ENCODE results near the gene PRKCH. TPM values are rescaled to one million over a fixed set of nuclear protein-coding genes. Genes with fewer than 3 reads are reported as not detected.

Gene PRKCH
- total RNA-seq, 1 donor from 2014 or later = 0.30 TPM

DNA sequence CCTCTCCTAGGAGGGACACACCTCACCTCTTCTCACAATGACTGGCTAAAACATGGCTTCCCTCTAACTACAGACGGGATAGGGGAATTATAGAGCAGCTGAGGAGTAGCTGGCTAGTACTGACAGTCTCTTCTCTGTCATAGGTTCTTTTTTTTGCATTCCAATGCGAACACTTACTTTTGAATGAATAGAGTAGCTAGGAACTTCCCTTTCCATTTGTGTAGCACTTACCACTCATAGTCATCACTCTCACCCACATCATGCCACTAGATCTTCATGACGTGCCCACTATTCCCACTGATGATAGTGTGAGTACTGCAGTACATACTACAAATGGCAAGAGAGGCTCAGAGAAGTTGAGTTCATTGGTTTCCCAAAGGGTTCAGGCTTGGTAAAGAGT lies 230.0 kb downstream of the PRKCH start:
- Mint-ChIP-seq H3K9me3 (no peaks in the 10 kb centered on the region), H3K27me3 (ENCODE audit: low read depth) (no peaks in the 10 kb centered on the region), H3K36me3 (ENCODE audit: low read depth) (no peaks in the 10 kb centered on the region), H3K27ac (ENCODE audit: unreplicated experiment) (no peak overlapping the region), H3K4me3 (no peak overlapping the region), H3K4me1 (peaks cover 27% of the 10 kb centered on the region)
- TF ChIP-seq, protein P1, sequence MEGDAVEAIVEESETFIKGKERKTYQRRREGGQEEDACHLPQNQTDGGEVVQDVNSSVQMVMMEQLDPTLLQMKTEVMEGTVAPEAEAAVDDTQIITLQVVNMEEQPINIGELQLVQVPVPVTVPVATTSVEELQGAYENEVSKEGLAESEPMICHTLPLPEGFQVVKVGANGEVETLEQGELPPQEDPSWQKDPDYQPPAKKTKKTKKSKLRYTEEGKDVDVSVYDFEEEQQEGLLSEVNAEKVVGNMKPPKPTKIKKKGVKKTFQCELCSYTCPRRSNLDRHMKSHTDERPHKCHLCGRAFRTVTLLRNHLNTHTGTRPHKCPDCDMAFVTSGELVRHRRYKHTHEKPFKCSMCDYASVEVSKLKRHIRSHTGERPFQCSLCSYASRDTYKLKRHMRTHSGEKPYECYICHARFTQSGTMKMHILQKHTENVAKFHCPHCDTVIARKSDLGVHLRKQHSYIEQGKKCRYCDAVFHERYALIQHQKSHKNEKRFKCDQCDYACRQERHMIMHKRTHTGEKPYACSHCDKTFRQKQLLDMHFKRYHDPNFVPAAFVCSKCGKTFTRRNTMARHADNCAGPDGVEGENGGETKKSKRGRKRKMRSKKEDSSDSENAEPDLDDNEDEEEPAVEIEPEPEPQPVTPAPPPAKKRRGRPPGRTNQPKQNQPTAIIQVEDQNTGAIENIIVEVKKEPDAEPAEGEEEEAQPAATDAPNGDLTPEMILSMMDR (conservative IDR thresholded peaks at IDR 0.05) = no peak
- no peak for DNase-seq (ENCODE audit: low read depth, low spot score)

DNA sequence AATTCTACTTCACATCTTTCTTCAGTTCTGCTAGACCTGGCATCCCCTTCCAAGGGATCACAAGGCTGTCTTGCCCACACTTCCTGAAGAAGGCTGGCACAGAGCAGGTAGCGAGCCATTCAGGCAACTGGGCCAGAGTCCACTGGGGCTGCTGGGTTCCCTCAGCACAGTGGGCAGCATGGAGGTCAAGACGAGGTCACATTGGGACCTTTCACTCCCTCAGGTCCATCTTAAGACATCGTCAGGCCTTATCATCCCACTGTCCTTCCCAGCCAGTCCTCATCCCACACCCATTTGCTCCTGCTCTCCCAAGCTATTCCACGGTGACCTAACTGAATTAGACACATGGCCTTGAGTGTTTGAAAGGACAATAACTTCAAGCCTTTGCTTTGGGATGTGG lies 230.9 kb downstream of the PRKCH start:
- TF ChIP-seq, protein P1 (conservative IDR thresholded peaks at IDR 0.05) = no peak
- Mint-ChIP-seq H3K27ac (ENCODE audit: unreplicated experiment) (no peak overlapping the region), H3K27me3 (ENCODE audit: low read depth) (no peaks in the 10 kb centered on the region), H3K9me3 (no peaks in the 10 kb centered on the region), H3K36me3 (ENCODE audit: low read depth) (no peaks in the 10 kb centered on the region), H3K4me3 (no peak overlapping the region), H3K4me1 (peaks cover 22% of the 10 kb centered on the region)
- no peak for DNase-seq (ENCODE audit: low read depth, low spot score)

DNA sequence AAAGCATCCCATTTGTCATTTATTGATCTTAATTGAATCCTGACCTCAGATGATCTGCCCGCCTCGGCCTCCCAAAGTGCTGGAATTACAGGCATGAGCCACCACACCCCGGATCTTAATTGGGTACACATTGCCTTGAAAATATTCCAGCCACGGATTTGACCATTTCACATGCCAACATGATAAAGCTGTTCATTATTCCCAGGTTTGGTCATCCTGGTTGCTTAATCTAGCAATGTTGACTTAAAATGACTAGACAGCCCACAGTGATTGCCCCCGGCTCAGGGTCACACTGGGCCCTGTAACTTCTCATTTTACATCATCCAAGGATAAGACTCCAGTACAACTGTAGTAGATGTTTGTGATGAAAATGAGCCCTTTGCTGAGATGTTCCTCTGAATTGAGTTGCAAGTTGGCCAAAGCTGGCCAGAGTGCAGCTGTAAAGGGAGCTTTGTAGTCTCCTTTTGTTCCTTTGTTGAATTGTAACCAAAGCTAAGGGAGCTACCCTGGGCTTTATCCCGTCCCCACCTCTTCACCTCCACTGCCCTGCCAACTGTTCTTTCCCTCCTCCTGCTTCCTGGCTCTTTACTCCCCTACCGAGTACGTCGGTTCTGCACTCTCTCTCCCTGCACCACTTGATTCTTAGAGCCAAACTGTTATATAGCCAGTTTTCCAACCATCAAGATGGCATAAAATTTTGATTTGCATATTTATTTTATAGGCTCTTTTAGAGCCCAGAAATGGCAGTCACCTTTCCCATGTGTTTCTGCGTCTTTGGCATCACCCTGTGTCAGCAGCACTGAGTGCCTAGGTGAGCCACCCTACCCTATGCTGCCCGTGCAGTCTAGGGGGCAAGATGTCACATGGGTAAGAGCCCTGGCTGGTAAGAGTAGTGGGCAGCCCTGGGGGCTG lies 232.6 kb downstream of the PRKCH start:
- Mint-ChIP-seq H3K27me3 (ENCODE audit: low read depth) (no peaks in the 10 kb centered on the region), H3K4me3 (no peak overlapping the region), H3K4me1 (peaks cover 16% of the 10 kb centered on the region), H3K36me3 (ENCODE audit: low read depth) (no peaks in the 10 kb centered on the region), H3K27ac (ENCODE audit: unreplicated experiment) (no peak overlapping the region), H3K9me3 (no peaks in the 10 kb centered on the region)
- DNase-seq (ENCODE audit: low read depth, low spot score) = no peak
- TF ChIP-seq, protein P1 (conservative IDR thresholded peaks at IDR 0.05) = no peak

DNA sequence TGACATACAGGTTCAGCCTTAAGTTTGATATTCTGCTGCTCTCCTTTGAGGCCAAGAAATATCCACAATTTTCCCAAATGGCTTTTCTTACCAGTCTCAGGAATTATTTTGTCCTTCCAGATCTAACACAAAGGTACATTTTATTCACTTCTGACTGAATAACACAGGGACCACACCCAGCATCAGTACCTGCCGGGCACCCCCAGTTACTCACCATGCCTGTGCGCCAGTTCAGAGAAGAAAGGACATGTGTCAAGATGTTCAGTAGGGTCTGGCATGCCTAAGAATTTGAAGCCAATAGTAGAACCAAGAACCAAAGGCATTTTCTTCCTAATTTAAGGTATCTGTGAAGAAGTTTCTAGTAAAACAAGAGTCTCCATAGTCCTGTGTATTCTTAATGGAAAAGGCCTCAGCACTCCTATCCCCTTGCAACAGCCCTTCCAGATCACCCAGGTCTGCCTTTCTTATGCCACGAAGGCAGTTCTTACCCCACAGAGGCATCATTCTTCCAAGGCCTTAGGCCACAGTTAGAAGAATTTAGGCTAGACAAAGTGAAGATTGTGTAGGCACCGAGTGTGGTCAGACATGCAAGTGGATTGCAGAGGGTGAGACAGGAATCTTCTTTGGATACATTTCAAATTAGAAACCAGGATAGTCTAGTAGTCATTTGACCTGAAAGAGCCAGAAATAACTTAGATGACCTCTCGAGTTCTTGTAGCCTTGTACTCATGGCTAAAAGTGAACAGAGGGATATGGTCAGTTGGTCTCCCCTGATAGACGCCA lies 233.9 kb downstream of the PRKCH start:
- TF ChIP-seq, protein P1 (conservative IDR thresholded peaks at IDR 0.05) = no peak
- no peak for DNase-seq (ENCODE audit: low read depth, low spot score)
- Mint-ChIP-seq H3K27ac (ENCODE audit: unreplicated experiment) (no peak overlapping the region), H3K36me3 (ENCODE audit: low read depth) (no peaks in the 10 kb centered on the region), H3K9me3 (no peaks in the 10 kb centered on the region), H3K27me3 (ENCODE audit: low read depth) (no peaks in the 10 kb centered on the region), H3K4me1 (peaks cover 16% of the 10 kb centered on the region), H3K4me3 (no peak overlapping the region)

DNA sequence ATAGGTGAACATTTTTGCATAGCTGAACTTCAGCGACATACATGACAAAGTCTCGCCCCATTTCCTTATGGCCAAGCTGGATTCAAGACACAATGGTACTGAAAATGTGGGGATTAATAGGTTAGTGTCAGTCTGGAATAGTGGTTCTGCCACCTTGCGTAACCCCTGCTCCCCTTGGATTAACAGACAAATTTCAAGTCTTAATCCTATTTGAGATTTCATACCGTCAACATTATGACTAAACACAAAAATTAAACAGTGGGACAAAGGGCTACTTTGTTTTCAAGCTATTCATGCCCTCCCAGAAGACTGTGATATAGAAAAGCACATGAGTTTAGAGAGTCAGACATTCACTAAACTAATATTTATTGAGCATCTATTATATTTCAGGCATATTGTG lies 235.1 kb downstream of the PRKCH start:
- no peak for DNase-seq (ENCODE audit: low read depth, low spot score)
- Mint-ChIP-seq H3K9me3 (no peaks in the 10 kb centered on the region), H3K27me3 (ENCODE audit: low read depth) (no peaks in the 10 kb centered on the region), H3K36me3 (ENCODE audit: low read depth) (no peaks in the 10 kb centered on the region), H3K4me3 (no peak overlapping the region), H3K27ac (ENCODE audit: unreplicated experiment) (no peak overlapping the region), H3K4me1 (peaks cover 19% of the 10 kb centered on the region)
- TF ChIP-seq, protein P1 (conservative IDR thresholded peaks at IDR 0.05) = no peak
